HG03064 (cell line): Measurements from ENCODE around the gene DDRGK1.

Source experiments
- ATAC-seq: cut with Tn5 transposase; IDR thresholded peaks from one replicate; pipeline ENCODE4 v1.9.1; 2021; ENCODE audit warnings: low read depth; ENCODE audit not compliant: unreplicated experiment

Gene DDRGK1

DNA sequence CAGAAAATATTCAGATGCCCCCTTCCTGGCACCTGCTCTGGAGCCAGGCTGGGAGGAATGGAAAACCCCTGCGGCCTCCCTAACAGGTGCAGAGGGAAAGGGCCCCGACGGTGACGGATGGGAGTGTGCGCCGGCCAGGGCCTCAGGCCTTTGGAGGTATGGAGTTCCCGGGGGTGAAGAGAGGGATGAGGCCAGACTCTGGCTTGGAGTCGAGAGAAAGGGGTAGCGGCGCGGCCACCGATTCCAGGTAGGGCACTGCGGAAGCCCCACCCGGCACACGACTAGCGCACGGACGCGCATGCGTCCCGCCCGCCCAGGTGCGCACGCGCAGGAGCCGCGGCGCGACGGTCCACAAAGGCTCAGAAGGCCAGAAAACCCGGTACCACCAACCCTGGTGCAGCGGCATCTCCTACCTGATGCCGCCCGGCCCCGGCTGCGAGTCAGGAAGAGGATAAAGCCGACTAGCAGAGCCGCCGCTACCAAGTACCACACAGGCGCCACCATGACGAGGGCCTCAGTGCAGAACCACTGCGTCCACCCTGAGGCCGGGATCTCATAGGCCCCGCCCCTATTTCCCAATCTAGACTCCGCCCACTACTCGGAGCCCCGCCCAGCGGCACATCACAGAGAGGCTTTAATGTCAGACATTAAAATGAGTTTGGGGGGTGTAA is at the start of gene DDRGK1:
DDRGK1 (minus strand) TSS at position 559 of the 671 bp plus-strand sequence; CDS start at position 504, 55 bp downstream.
- peak; percentile 79 for ATAC-seq

DNA sequence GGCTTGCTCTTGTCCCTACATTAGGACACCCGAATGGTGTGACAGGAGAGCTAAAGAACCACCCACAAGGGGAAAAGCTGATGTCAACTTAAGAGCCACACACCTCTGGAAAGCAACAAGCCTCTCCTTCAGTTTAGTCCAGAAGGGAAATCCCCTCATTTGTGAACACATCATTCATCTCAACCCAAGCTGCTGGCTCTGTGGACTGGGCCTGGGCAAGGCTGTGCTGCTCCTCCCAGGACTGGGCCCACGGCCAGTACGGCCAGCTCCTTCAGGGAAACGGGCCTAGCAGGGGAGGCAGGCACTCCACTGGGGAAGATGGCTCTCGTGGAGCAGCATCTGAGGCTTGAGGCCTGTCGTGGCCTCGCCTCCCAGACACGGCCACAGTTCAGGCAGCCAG is 47.3 kb upstream of the DDRGK1 start:
- ATAC-seq: no peak

DNA sequence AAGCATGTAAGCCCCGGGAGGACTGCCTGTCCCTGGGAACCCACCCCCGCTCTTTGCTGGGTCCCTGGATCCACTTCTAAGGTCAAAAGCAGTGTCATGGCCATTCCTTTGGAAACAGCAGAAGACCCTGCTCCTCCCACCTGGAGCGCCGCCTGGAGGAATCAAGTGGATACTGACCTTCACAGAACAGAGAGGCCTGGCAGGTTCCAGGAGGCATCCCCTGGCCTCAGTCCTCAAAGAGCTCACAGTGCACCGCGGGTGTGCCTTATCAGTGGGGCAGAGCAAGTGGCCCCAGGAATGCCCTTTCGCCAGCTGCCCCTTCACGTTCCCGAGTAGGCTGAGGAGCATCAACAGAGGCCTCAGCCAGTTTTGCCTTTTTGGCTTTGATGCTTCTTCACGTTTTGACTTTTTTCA is 45.6 kb upstream of the DDRGK1 start:
- no peak for ATAC-seq

DNA sequence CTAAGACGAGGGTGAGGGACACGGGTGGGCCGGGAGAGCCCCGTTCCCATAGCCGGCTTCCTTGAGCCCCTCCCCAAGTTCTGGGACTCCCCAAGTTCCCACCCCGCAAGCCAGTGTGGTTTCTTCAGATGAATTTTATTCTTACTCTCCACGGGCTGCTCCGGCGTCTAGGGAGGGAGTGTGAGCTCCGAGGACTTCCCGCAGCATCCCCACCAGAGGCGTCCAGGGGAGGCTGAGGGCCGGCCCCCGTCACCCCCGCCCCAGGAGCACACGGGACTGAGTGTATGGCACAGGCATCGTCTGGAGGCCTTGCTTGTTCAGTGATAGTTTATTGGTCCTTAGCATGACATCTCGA is 44.5 kb upstream of the DDRGK1 start:
- ATAC-seq: no peak

DNA sequence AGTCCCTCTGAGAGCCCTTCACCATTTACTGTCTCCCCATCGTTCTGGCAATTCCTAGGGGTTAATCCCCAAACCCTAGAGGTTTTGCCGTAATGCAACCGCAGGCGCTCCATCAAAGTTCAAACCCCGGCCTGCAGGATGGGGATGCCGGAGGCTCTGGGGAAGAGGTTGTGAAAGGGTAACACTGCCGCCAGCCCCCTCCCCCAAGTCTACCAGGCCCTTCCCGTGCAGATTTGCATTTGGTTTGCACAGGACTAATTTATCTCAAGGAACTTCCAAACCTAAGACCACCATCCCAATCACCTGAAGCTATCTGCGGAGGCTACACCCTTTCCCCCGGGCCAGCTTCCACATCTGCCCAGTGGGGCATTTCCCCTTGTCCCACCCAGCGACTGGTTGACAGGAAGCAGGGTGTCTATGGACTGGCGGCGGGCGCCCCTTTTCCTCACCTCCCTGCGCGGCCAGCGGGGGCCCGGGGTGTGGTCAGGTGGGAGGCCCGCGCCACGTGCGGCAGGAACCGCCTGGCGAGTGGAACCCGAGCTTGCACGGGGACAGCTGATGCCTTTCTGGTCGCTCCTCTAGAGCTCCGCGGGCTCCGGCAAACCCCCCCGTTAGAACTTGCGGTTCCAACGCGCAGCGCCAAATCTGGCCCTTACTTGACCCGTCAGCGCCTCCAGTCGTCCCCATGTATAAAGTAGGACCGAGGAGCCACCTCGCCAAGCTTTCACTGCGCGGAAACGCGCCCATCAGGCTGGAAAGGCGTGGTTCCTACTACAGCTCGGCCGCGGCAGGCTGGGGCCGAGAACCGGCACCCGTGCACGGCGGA is 43.9 kb upstream of the DDRGK1 start:
- ATAC-seq: no peak

DNA sequence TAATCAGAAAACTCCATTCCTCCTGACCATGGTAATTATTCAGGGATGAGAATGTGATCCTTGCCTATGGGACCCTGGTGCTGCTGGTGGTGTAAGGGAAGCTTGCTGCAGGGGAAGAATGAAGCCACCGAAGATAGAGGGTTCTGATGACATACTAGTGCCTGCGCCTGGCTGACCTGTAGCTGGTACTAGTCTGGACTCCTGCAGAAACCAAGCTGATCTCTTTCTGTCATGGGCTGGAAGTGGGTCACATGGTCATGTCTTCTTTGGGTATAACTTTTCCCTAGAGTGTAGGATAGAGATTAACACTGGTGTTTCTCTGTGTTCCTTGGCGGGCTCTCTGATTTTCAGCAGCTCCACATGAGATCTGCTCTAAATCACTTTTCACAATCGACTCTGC is 43.2 kb upstream of the DDRGK1 start:
- no peak for ATAC-seq

DNA sequence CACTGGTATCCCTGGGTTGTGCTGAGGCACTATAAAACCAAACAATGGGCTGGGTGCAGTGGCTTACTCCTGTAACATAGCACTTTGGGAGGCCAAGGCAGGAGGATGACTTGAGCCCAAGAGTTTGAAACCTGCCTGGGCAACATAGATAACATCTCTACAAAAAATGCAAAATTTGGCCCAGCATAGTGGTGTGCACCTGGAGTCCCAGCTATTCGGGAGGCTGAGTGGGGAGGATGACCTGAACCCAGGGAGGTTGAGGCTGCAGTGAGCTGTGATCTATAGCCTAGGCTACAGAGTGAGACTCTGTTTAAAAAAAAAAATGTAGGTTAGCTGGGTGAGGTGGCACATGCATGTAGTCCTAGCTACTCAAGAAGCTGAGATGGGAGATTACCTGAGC is 42.2 kb upstream of the DDRGK1 start:
- no peak for ATAC-seq

DNA sequence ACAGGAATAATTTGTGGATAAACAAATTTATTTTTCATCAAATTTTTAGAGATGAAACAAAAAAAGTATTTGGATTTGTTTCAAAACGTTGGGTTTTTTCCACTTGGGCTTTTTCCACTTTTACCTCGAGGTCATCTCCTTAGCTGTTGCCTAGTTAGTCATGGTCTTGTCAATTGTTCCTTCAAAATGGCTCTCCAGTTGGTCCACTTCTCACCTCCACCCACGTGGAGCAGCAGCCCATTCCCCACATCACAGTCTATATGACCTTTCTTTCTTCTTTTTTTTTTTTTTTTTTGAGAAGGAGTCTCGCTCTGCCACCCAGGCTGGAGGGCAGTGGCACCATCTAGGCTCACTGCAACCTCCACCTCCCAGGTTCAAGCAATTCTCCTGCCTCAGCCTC is 41.2 kb upstream of the DDRGK1 start:
- no peak for ATAC-seq

DNA sequence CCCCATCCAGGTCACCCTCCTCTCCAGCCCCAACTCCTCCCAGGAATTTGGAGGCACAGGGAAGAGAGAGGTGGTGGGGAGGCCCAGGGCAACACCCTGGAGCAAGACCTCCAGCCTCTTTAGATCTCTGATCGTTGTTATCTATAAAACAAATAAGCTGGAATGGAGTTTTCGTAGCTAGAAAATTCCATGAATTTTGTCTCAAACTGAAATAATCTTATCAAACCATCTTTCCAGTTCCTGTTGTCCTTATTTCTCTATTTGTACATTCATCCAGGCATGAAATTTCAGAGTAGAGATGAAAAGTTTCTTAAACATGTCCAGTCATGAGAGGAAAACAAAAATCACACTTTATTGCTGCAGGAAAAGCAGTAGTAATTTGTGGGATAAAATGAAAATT is 40.7 kb upstream of the DDRGK1 start:
- ATAC-seq: no peak

DNA sequence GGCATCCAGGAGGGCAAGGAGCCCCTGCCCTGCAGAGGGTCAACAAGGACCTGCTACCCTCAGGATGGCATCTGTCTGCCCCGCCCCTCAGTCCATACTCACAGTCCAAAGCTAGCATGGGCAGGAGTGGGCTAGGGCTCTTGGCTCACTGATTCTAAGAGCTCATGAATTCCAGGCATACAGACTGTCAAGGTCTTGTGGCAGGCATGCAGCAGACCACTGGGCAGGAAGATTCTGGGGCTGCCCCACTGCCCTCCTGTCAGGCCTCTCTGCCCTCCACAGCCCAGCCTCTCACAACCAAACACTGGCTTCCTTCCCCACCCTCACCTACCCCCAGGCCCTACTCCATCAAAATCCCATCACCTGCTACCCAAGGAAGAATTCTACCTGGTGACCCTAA is 40.1 kb upstream of the DDRGK1 start:
- ATAC-seq: no peak

DNA sequence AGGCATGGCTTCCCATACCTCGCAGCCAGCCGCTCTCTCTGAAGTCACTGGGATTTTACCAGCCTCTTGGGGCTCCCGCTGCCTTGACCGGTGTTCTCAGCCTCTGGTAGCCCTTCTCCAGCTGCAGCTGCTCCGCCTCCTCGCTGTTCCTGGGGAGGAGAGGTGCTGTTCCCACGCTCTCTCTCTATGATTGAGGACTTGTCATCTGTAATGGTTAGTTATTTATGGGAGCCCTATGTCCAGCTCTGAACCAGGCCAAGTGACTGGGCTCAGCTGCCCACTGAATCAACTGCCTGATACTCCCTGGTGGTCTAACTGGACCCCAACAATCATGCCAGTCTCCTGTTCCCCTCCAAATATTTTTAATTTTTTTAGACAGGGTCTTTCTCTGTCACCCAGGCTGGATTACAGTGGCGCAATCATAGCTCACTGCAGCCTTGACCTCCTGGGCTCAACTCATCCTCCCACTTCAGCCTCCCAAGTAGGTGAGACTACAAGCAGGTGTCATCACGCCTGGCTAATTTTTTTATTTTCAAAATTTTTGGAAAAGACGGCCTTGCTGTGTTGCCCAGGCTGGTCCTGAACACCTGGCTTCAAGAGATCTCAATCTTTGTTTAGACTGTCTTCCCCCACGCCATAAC is 39.4 kb upstream of the DDRGK1 start:
- no peak for ATAC-seq

DNA sequence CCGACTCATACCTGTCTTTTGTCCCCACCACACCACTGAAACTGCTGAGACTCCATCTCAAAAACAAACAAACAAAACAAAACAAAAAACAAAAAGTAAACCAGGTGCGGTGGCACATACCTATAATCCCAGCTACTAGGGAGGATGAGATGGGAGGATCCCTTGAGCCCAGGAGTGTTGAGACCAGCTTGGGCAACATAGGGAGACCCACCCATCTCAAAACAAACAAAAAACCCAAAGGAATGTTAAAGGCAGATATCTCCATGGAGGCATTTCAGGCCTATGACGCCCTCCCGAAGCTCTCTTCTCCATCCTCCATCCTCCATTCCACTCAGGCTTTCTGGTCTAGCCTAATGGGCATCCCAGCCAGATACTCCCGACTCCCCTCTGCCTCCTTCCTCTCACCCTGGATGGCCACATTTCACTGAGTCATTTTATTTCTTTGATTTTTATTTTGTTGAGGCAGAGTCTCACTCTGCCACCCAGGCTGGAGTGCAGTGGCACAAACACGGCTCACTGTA is 37.8 kb upstream of the DDRGK1 start:
- ATAC-seq: no peak

DNA sequence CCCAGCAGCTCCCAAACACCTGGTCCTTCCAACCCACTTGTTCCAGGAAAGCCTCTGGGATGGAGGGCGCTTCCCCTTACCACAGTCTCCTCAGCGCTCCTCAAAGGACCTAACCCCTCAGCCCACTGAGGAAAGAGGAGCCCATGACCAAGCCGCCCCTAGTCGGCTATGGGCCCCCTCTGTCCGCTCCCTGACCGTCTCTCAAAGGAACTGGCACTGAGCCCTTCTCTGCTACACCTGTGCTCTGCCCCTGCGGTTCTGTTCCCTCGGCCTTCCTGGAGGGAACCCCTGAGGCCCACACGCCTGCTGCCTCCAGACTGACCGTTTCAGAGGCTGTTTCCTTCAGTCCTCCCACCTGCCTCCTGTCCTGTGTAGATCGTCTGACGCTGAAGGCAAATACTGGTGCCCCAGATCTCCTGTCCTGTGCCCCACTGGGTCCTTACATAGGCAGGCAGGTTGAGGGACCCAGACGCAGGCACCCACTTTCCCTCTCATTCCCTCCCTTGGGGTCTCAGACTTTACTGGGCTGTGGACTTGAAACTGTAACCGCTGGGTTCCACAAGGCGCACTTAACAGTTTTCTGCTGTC is 36.4 kb upstream of the DDRGK1 start:
- ATAC-seq: no peak

DNA sequence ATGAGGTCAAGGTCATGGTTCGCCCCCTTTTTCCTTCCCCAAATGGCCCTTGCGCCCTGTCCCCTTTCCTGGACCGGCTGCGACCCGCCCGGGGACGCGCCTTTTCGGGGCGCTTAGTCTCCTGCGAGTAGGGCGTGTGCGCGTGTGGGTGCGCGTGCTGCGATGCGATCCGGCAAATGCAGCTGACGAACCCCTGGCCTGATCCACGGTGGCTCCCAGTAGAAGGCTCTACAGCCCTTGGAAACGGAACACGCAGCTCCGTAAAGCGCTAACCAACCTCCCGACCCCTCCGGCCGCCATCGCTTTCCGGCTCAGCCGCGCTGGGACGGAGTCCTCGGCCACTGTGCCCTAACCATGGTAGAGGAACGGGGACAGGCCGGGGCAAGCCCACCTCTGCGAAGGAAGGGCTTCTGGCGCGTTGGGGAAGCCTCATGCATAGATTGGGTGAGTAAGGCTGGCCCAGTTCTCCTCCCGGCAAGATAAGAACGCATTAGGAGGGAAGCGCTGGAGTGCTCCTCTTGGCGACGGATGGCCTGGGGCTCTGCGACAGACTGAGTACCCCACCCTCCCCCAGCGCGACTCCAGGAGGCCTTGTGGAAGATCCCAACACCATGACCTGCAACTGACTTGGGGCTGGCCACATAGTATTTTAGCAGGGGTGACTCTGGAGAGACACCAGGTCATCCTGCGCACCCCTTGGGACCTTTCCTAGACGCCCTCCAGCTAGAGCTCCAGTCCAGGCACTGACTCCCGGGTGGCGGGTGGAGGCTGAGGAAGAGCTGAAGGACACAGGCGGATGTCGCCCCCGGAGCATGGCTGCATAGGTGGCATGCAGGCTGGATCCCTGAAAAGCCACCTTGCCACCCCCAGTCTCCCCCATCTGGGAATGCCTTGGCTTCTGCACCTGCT is 35.6 kb upstream of the DDRGK1 start:
- ATAC-seq: no peak

DNA sequence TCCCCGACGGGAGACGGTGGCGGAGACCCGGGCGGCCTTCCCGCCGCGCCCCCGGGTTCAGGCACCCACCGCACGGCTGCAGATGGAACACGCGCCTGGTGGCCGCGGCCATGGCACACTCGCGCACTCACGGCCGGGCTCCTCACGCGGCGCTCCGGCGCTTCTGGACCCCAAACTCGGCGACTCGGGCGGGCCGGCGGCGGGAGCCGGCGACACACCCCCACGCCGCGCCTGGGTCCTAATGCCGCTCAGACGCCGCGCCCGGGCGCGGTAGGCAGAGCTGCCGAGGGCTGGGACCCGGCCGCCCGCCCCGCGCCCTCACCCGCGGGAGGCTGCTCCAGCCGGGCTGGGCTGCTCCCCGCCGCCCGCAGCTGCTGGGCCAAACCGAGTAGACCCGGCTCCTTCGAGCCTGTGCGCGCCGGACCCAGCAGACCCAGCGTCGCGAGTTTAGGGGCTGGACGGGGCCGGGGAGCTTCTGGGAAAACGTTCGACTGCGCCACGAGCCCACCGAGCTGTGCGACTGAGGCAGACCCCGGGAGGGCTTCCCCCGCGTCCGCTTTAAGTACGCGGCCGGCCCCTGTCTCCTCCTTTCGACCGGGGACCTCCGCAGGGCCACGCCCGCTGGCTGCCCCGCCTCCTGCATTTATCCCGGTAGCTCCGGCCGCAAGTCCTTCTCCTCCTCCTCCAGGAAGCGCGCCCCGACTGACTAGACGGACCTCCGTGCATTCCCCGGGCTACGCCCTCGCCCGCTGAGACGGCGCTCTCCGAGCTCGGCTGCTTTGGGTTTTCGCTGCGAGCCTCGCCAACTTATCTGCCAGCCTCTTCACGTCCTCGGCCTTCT is 34.8 kb upstream of the DDRGK1 start, which contains the start of gene SLC4A11:
SLC4A11 (minus strand) TSS at position 165 of the 841 bp plus-strand sequence; CDS start at position 112, 53 bp downstream.
- no peak for ATAC-seq

DNA sequence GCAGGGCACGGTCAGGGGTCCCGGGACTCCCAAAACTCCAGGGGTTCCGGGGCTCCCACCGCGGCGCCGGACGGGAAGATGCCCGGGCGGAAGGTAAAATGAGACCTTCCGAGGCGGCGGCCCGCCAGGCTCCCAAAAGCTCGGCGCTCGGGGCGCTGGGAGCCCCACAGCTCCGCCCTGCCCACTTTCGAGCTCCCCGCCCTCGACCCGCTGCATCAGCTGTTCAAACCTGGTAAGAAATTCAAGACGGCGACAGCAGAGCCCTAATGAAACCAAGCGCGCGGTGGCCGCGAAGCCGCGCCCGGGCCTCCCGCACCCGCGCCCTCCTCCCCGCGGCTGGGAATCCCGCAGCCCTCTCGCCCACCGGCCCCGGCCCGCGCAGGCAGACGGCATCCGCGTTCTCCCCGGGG is 34.1 kb upstream of the DDRGK1 start:
- no peak for ATAC-seq

DNA sequence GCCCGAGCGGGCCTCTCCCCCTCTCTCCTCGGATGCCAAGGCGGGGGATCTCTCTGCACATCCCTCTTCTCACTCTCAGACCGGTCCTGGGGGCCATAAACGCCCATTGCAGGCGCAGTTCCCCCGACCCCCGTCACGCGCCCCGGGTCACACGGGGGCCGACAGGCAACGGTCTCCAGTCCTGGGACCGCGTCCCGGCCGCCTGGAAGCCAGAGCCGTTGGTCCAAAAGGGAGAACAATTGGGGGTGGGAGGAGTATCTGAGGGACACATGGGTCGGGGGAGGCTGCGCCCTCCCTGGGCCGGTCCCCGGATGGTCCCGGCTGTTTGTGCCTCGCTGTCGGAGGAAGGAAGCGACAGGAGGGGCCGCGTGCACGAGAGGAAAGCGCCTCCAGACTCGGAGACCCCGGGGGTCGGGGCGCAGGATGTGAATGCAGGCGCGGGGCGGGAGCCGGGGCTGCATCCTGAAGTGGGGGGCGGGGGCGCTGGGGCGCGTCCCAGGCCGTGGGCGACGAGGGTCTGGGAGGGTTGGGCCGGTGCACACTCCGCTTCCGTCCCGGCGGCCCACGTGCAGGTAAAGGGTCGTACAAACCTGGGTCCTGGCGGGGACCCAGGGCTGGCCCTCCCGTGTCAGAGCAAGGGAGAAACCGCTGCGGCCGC is 33.6 kb upstream of the DDRGK1 start:
- no peak for ATAC-seq
